Hepatocyte (in vitro differentiated cells): ENCODE results near the gene FGGY. TPM values are rescaled to one million over a fixed set of nuclear protein-coding genes. Genes with fewer than 3 reads are reported as not detected.

Experiments
- DNase-seq: peaks from one replicate; pipeline ENCODE4 v3.0.0-alpha.2; 2016; ENCODE audit warnings: low spot score
- H2AFZ ChIP-seq: fragments of 200-600 bp; sonication (generic); 2 replicates; pipeline ENCODE4 v1.6.0; 2016; ENCODE audit warnings: antibody characterized with exemption, mild to moderate bottlenecking
- H3K27ac ChIP-seq: fragments of 200-600 bp; sonication (generic); 2 replicates; pipeline ENCODE4 v1.5.1; 2016; ENCODE audit warnings: mild to moderate bottlenecking
- H3K27me3 ChIP-seq: fragments of 200-600 bp; sonication (generic); 2 replicates; pipeline ENCODE4 v1.6.1; 2016
- H3K36me3 ChIP-seq: fragments of 200-600 bp; sonication (generic); replicated peaks from 2 replicates; pipeline ENCODE4 v1.5.1; 2016; ENCODE audit warnings: low read depth; ENCODE audit not compliant: insufficient read depth
- H3K4me1 ChIP-seq: fragments of 200-600 bp; sonication (generic); 2 replicates; pipeline ENCODE4 v1.5.1; 2016; ENCODE audit warnings: mild to moderate bottlenecking, moderate library complexity; ENCODE audit not compliant: insufficient read depth
- H3K4me2 ChIP-seq: fragments of 200-600 bp; sonication (generic); 2 replicates; pipeline ENCODE4 v1.6.0; 2016
- H3K4me3 ChIP-seq: fragments of 200-600 bp; sonication (generic); 2 replicates; pipeline ENCODE4 v1.5.1; 2016; ENCODE audit warnings: mild to moderate bottlenecking
- H3K79me2 ChIP-seq: fragments of 200-600 bp; sonication (generic); 2 replicates; pipeline ENCODE4 v1.6.0; 2017; ENCODE audit warnings: mild to moderate bottlenecking
- H3K9me2 ChIP-seq: fragments of 200-600 bp; sonication (generic); replicated peaks from 2 replicates; pipeline ENCODE4 v1.6.0; 2017; ENCODE audit warnings: mild to moderate bottlenecking; ENCODE audit not compliant: insufficient read depth
- H3K9me3 ChIP-seq: fragments of 200-600 bp; sonication (generic); 2 replicates; pipeline ENCODE4 v1.5.1; 2016; ENCODE audit warnings: low read depth, mild to moderate bottlenecking
- H4K20me1 ChIP-seq: fragments of 200-600 bp; sonication (generic); 2 replicates; pipeline ENCODE4 v1.6.0; 2016; ENCODE audit warnings: mild to moderate bottlenecking; ENCODE audit not compliant: insufficient read depth, poor library complexity, severe bottlenecking
- EZH2 ChIP-seq: fragments of 200-600 bp; sonication (generic); IDR thresholded peaks from 2 replicates; pipeline ENCODE4 v1.6.1; 2016; ENCODE audit warnings: antibody characterized with exemption, mild to moderate bottlenecking, borderline replicate concordance
- EZH2phosphoT487 ChIP-seq: fragments of 200-600 bp; sonication (generic); IDR thresholded peaks from one replicate; pipeline ENCODE4 v1.6.1; 2018; ENCODE audit warnings: antibody characterized with exemption, mild to moderate bottlenecking, low read depth, moderate library complexity; ENCODE audit not compliant: unreplicated experiment, severe bottlenecking
- WGBS: methylation state at CpG from one replicate; pipeline ENCODE4 v1.1.6; 2016; ENCODE audit warnings: low lambda C conversion rate; ENCODE audit errors: missing lambda C conversion rate; 5-methylcytosine and 5-hydroxymethylcytosine counted together
- polyA plus RNA-seq: library from polyadenylated mRNA; unstranded; fragments of >200 nt; fragmentation: Nextera tagmentation; extraction: Ambion mirVana; gene quantifications from 2 replicates; pipeline ENCODE4 v1.2.1, GENCODE V29; 2016
- total RNA-seq: library from RNA; depleted of rRNA; stranded (reverse); fragments of >200 nt; gene quantifications from 2 replicates; pipeline ENCODE4 v1.2.3, GENCODE V29; 2014
- TF ChIP-seq, protein P1 (sequence below): fragments of 200-600 bp; sonication (generic); IDR thresholded peaks from 2 replicates; pipeline ENCODE4 v1.5.1; 2016; ENCODE audit warnings: antibody characterized with exemption, mild to moderate bottlenecking; ENCODE audit not compliant: poor library complexity

Gene FGGY
- total and polyA plus RNA-seq, 2 experiments from 2014 or later = 18.0 to 20.6 TPM

DNA sequence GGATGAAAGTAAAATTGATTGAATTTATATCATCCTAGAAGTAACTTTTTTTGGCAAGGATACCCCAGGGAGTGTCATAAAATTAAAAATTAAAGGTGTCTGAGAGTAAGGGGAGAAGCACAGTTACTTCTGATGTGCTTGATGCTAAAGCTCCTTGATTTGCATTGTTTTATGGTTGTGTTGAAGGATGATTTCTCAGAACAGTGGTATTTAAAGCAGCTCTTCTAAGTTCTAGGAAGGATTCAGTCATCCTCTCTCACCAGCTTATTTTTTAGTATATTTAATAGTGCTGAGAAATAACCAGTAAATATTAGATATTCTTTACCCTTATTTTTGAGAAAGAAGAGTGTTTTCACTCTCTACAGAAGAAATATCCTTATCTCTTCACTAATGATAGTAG, 93.0 kb downstream of the FGGY start:
- H3K4me1 ChIP-seq = peaks cover 25% of the 10 kb centered on the region
- no peak for DNase-seq
- H3K27me3 ChIP-seq = no peaks in the 10 kb centered on the region
- no peak overlapping the region for H2AFZ ChIP-seq
- H3K4me2 ChIP-seq = no peak overlapping the region
- TF ChIP-seq, protein P1, sequence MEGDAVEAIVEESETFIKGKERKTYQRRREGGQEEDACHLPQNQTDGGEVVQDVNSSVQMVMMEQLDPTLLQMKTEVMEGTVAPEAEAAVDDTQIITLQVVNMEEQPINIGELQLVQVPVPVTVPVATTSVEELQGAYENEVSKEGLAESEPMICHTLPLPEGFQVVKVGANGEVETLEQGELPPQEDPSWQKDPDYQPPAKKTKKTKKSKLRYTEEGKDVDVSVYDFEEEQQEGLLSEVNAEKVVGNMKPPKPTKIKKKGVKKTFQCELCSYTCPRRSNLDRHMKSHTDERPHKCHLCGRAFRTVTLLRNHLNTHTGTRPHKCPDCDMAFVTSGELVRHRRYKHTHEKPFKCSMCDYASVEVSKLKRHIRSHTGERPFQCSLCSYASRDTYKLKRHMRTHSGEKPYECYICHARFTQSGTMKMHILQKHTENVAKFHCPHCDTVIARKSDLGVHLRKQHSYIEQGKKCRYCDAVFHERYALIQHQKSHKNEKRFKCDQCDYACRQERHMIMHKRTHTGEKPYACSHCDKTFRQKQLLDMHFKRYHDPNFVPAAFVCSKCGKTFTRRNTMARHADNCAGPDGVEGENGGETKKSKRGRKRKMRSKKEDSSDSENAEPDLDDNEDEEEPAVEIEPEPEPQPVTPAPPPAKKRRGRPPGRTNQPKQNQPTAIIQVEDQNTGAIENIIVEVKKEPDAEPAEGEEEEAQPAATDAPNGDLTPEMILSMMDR = no peak
- TF ChIP-seq EZH2 (no peak), EZH2phosphoT487 (no peak)
- no peaks in the 10 kb centered on the region for H4K20me1 ChIP-seq
- H3K36me3 ChIP-seq = no peaks in the 10 kb centered on the region
- no peak overlapping the region for H3K27ac ChIP-seq
- H3K4me3 ChIP-seq = no peak overlapping the region
- H3K79me2 ChIP-seq = no peaks in the 10 kb centered on the region
- no peaks in the 10 kb centered on the region for H3K9me2 ChIP-seq
- no peaks in the 10 kb centered on the region for H3K9me3 ChIP-seq

DNA sequence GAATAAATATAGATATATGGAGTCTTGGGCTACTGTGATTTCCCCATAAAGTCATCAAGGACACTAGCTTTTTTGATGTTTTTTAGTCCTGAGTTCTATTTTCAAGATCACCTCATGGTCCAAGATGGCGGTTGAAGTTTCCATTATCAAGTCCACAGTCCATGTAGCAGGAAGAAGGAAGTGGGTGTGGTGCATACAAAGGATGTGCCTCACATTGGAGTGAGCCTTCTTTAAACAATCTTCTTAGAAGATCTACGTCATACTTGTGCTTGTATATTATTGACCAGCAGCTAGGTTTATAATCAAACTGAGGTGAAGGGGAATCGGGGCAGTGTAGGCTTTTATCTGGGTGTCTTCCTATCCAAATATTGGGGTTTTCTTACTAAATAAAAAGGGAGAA, 93.4 kb downstream of the FGGY start:
- Histone ChIP-seq H3K36me3 (no peaks in the 10 kb centered on the region), H3K4me3 (no peak overlapping the region), H4K20me1 (no peaks in the 10 kb centered on the region), H3K79me2 (no peaks in the 10 kb centered on the region), H3K9me3 (no peaks in the 10 kb centered on the region), H3K4me2 (no peak overlapping the region), H2AFZ (no peak overlapping the region), H3K27ac (no peak overlapping the region), H3K4me1 (peaks cover 29% of the 10 kb centered on the region), H3K9me2 (no peaks in the 10 kb centered on the region), H3K27me3 (no peaks in the 10 kb centered on the region)
- TF ChIP-seq EZH2 = no peak
- no peak for TF ChIP-seq EZH2phosphoT487
- TF ChIP-seq, protein P1 = no peak
- 97% methylated on average over 3 of the region's 3 CpGs for WGBS
- no peak for DNase-seq

DNA sequence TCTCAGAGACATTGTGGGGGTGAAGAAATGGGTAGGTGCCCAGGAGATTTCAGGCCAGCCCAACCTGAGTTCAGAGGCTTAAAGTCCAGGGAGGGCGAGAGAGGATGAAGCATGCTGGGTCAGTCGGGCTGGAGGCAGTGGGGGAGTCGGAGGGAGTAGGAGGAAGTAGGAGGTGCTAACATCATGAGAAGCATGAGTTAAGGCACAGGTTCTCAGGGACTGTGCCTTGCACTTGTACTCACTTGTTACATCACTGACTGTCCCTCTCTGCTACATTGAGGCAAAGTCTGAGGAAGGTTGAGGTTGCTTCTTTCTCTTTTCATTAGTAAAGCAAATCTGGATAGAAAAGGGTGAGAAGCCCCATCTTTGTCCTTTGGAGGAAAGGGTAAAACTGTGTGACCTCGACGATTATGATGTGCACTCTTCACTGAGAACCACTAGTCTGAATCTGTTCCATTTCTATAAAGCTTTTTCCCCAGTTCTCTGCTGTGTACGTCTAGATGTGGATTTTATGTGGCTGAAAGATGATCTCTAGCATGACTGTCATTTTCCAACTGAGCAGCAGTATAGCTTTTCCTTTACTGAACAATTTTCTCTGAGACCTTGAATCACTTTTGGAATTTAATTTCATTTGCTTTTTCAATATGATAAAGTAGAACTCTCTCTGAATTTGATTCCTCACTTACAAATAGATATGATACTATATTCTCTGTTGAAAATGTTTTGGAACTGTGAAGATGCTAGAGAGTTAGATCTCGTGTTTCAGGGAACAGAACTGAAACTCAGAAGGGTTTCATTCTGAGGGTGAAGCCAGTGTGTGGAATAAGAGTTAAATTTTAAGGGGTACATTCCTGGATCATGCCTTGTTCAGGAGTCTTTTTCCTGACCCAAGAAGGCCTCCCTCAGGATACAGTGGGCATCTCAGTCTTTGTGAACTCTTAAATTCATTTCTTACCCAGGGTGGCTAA, 94.6 kb downstream of the FGGY start:
- H3K27ac ChIP-seq = peak overlapping the region; percentile 95

More for the DNA sequence above, 94.6 kb downstream of the FGGY start:
- H3K9me3 ChIP-seq = no peaks in the 10 kb centered on the region
- DNase-seq = no peak
- H3K4me3 ChIP-seq = no peak overlapping the region
- TF ChIP-seq, protein P1 = no peak
- TF ChIP-seq EZH2phosphoT487 = no peak
- no peak for TF ChIP-seq EZH2
- no peaks in the 10 kb centered on the region for H3K9me2 ChIP-seq
- no peak overlapping the region for H3K4me2 ChIP-seq
- no peaks in the 10 kb centered on the region for H3K36me3 ChIP-seq
- H4K20me1 ChIP-seq = no peaks in the 10 kb centered on the region
- WGBS = 68% methylated on average over 7 of the region's 7 CpGs
- H2AFZ ChIP-seq = no peak overlapping the region
- no peaks in the 10 kb centered on the region for H3K27me3 ChIP-seq
- no peaks in the 10 kb centered on the region for H3K79me2 ChIP-seq
- peaks cover 31% of the 10 kb centered on the region for H3K4me1 ChIP-seq
